SK-N-MC (cell line): Measurements from ENCODE around the gene SRR.

Experiments used
- EZH2 ChIP-seq: fragments of 200-600 bp; sonication (generic); IDR thresholded peaks from one replicate; pipeline ENCODE4 v1.6.1; 2017; ENCODE audit warnings: antibody characterized with exemption
- FOXP2 ChIP-seq: optimal IDR thresholded peaks from 2 replicates; pipeline ENCODE3; 2011; ENCODE audit warnings: mild to moderate bottlenecking, moderate library complexity; ENCODE audit not compliant: insufficient read depth; ENCODE audit errors: extremely low read length, control extremely low read depth
- POLR2AphosphoS5 ChIP-seq: IDR thresholded peaks from 2 replicates; pipeline ENCODE4 v1.6.1; 2012; ENCODE audit warnings: mild to moderate bottlenecking, low read depth, low read length, borderline replicate concordance

GRCh38 chr17:2362016-2362415, 58.3 kb downstream of the SRR start:
- TF ChIP-seq POLR2AphosphoS5 (no peak), EZH2 (no peak), FOXP2 (no peak)
